Stimulated activated naive B cell treated with anti-CD40 and anti-IgM and Interleukin-4, amounts not matched to agents 10 μg/mL and 1 μg/mL and 100 μg/mL, for 72 hours (primary cell): Measurements from ENCODE around the gene WRAP73.

Experiments
- ATAC-seq, 2 donors: fragments of 150-1000 bp; cut with Tn5 transposase; replicated peaks; 2 replicates each; pipeline ENCODE4 v1.10.0; 2021; ENCODE audit warnings: moderate library complexity in 1 of 2
- DNase-seq: peaks from one replicate; pipeline ENCODE4 v3.0.0; 2021
- H3K27ac Mint-ChIP-seq: one replicate; pipeline ENCODE4 v1.8.0; 2022; ENCODE audit warnings: mild to moderate bottlenecking, mixed read lengths
- H3K27me3 Mint-ChIP-seq, 2 donors: one replicate each; pipeline ENCODE4 v1.8.0; 2022; ENCODE audit warnings: mixed read lengths in 2 of 2
- H3K36me3 Mint-ChIP-seq, 2 donors: one replicate each; pipeline ENCODE4 v1.8.0; 2022; ENCODE audit warnings: mixed read lengths in 2 of 2, mild to moderate bottlenecking in 1 of 2
- H3K4me1 Mint-ChIP-seq, 2 donors: one replicate each; pipeline ENCODE4 v1.8.0; 2022; ENCODE audit warnings: mixed read lengths in 2 of 2, mild to moderate bottlenecking in 1 of 2
- H3K4me3 Mint-ChIP-seq, 2 donors: one replicate each; pipeline ENCODE4 v1.8.0; 2022; ENCODE audit warnings: mild to moderate bottlenecking in 2 of 2, mixed read lengths in 2 of 2, moderate library complexity in 1 of 2
- H3K9me3 Mint-ChIP-seq, 2 donors: one replicate each; pipeline ENCODE4 v1.8.0; 2022; ENCODE audit warnings: mixed read lengths in 2 of 2, mild to moderate bottlenecking in 1 of 2

Gene WRAP73

GRCh38 chr1:3639397-3639911, 10.4 kb downstream of the WRAP73 start:
- no peaks in the 10 kb centered on the region for H3K9me3 Mint-ChIP-seq
- no peak for ATAC-seq
- H3K4me3 Mint-ChIP-seq: no peak overlapping the region
- no peak for DNase-seq
- no peaks in the 10 kb centered on the region for H3K27me3 Mint-ChIP-seq
- peaks cover 27 to 50% of the 10 kb centered on the region in 2 donors for H3K36me3 Mint-ChIP-seq
- no peaks in the 10 kb centered on the region for H3K4me1 Mint-ChIP-seq
- no peak overlapping the region for H3K27ac Mint-ChIP-seq

- no peaks in the 10 kb centered on the region for H3K27me3 Mint-ChIP-seq
- H3K4me1 Mint-ChIP-seq: no peaks in the 10 kb centered on the region
- DNase-seq: no peak
- H3K4me3 Mint-ChIP-seq: no peak overlapping the region
- no peaks in the 10 kb centered on the region for H3K9me3 Mint-ChIP-seq
- H3K36me3 Mint-ChIP-seq: peaks cover 28 to 53% of the 10 kb centered on the region in 2 donors
- H3K27ac Mint-ChIP-seq: no peak overlapping the region
- ATAC-seq: no peak
These were observed 11.2 kb downstream of the WRAP73 start for GRCh38 chr1:3638676-3639075.

GRCh38 chr1:3638027-3638426, 11.9 kb downstream of the WRAP73 start:
- Mint-ChIP-seq H3K27me3 (no peaks in the 10 kb centered on the region), H3K36me3 (peaks cover 33 to 51% of the 10 kb centered on the region in 2 donors), H3K27ac (no peak overlapping the region), H3K4me3 (no peak overlapping the region), H3K4me1 (no peaks in the 10 kb centered on the region), H3K9me3 (no peaks in the 10 kb centered on the region)
- ATAC-seq: no peak
- DNase-seq: no peak

- Mint-ChIP-seq H3K27ac (no peak overlapping the region), H3K9me3 (no peaks in the 10 kb centered on the region), H3K4me3 (no peak overlapping the region), H3K36me3 (peaks cover 26 to 42% of the 10 kb centered on the region in 2 donors), H3K27me3 (no peaks in the 10 kb centered on the region), H3K4me1 (no peaks in the 10 kb centered on the region)
- no peak for DNase-seq
- no peak for ATAC-seq
These were observed 13.4 kb downstream of the WRAP73 start for GRCh38 chr1:3636531-3636930.

GRCh38 chr1:3636080-3636479, 13.8 kb downstream of the WRAP73 start:
- Mint-ChIP-seq H3K36me3 (peaks cover 26 to 40% of the 10 kb centered on the region in 2 donors), H3K9me3 (no peaks in the 10 kb centered on the region), H3K4me1 (no peaks in the 10 kb centered on the region), H3K27ac (no peak overlapping the region), H3K4me3 (no peak overlapping the region), H3K27me3 (no peaks in the 10 kb centered on the region)
- ATAC-seq (no peak), DNase-seq (no peak)

GRCh38 chr1:3634059-3634800, 15.7 kb downstream of the WRAP73 start:
- H3K36me3 Mint-ChIP-seq: peaks cover 30 to 46% of the 10 kb centered on the region in 2 donors
- H3K4me1 Mint-ChIP-seq: peaks cover 3 to 6% of the 10 kb centered on the region in 2 donors
- no peak overlapping the region for H3K27ac Mint-ChIP-seq
- no peak for DNase-seq
- no peaks in the 10 kb centered on the region for H3K9me3 Mint-ChIP-seq
- no peak overlapping the region for H3K4me3 Mint-ChIP-seq
- ATAC-seq: no peak
- H3K27me3 Mint-ChIP-seq: no peaks in the 10 kb centered on the region

GRCh38 chr1:3633344-3634058, 16.4 kb downstream of the WRAP73 start:
- no peak overlapping the region for H3K4me3 Mint-ChIP-seq
- no peak overlapping the region for H3K27ac Mint-ChIP-seq
- H3K36me3 Mint-ChIP-seq: peaks cover 30 to 46% of the 10 kb centered on the region in 2 donors
- ATAC-seq (no peak), DNase-seq (no peak)
- H3K9me3 Mint-ChIP-seq: no peaks in the 10 kb centered on the region
- H3K27me3 Mint-ChIP-seq: no peaks in the 10 kb centered on the region
- peaks cover 3 to 6% of the 10 kb centered on the region in 2 donors for H3K4me1 Mint-ChIP-seq

- no peak for DNase-seq
- Mint-ChIP-seq H3K9me3 (no peaks in the 10 kb centered on the region), H3K36me3 (peaks cover 26 to 40% of the 10 kb centered on the region in 2 donors), H3K4me1 (peaks cover 3 to 6% of the 10 kb centered on the region in 2 donors), H3K4me3 (no peak overlapping the region), H3K27ac (peak overlapping the region; percentile 56), H3K27me3 (no peaks in the 10 kb centered on the region)
- ATAC-seq: no peak
These were observed 17.1 kb downstream of the WRAP73 start for GRCh38 chr1:3632716-3633343.

GRCh38 chr1:3632298-3632697, 17.6 kb downstream of the WRAP73 start:
- no peak for DNase-seq
- Mint-ChIP-seq H3K9me3 (no peaks in the 10 kb centered on the region), H3K27me3 (no peaks in the 10 kb centered on the region), H3K27ac (no peak overlapping the region), H3K36me3 (peaks cover 23 to 43% of the 10 kb centered on the region in 2 donors), H3K4me1 (peaks cover 3 to 6% of the 10 kb centered on the region in 2 donors), H3K4me3 (no peak overlapping the region)
- no peak for ATAC-seq

- no peak for ATAC-seq
- H3K4me1 Mint-ChIP-seq: peaks cover 3 to 6% of the 10 kb centered on the region in 2 donors
These were observed 18.3 kb downstream of the WRAP73 start for GRCh38 chr1:3631320-3632260.

GRCh38 chr1:3630914-3631313, 19.0 kb downstream of the WRAP73 start:
- Mint-ChIP-seq H3K9me3 (no peaks in the 10 kb centered on the region), H3K4me1 (peaks cover 4 to 8% of the 10 kb centered on the region in 2 donors), H3K27ac (no peak overlapping the region), H3K4me3 (no peak overlapping the region), H3K27me3 (no peaks in the 10 kb centered on the region), H3K36me3 (peaks cover 16 to 37% of the 10 kb centered on the region in 2 donors)
- no peak for DNase-seq
- no peak for ATAC-seq

More at GRCh38 chr1:3631320-3632260, 18.3 kb downstream of the WRAP73 start:
- no peaks in the 10 kb centered on the region for H3K9me3 Mint-ChIP-seq
- peaks cover 19 to 38% of the 10 kb centered on the region in 2 donors for H3K36me3 Mint-ChIP-seq
- DNase-seq: no peak
- H3K27ac Mint-ChIP-seq: no peak overlapping the region
- no peaks in the 10 kb centered on the region for H3K27me3 Mint-ChIP-seq
- no peak overlapping the region for H3K4me3 Mint-ChIP-seq

GRCh38 chr1:3630161-3630611, 19.7 kb downstream of the WRAP73 start:
- H3K9me3 Mint-ChIP-seq: no peaks in the 10 kb centered on the region
- peaks cover 15 to 30% of the 10 kb centered on the region in 2 donors for H3K36me3 Mint-ChIP-seq
- ATAC-seq (no peak), DNase-seq (no peak)
- H3K27ac Mint-ChIP-seq: peak overlapping the region; percentile 56
- no peaks in the 10 kb centered on the region for H3K27me3 Mint-ChIP-seq
- H3K4me3 Mint-ChIP-seq: no peak overlapping the region
- peaks cover 7 to 13% of the 10 kb centered on the region in 2 donors for H3K4me1 Mint-ChIP-seq

GRCh38 chr1:3629561-3630160, 20.2 kb downstream of the WRAP73 start:
- H3K27me3 Mint-ChIP-seq: no peaks in the 10 kb centered on the region
- H3K36me3 Mint-ChIP-seq: peaks cover 15 to 28% of the 10 kb centered on the region in 2 donors
- ATAC-seq (no peak), DNase-seq (no peak)
- H3K9me3 Mint-ChIP-seq: no peaks in the 10 kb centered on the region
- H3K27ac Mint-ChIP-seq: peak overlapping the region; percentile 56
- H3K4me1 Mint-ChIP-seq: peaks cover 7 to 13% of the 10 kb centered on the region in 2 donors
- no peak overlapping the region for H3K4me3 Mint-ChIP-seq
